Skin of body (tissue), 2 donors: ENCODE data around the gene BHLHE23. TPM values are rescaled to one million over a fixed set of nuclear protein-coding genes. Genes with fewer than 3 reads are reported as not detected.

Experiments used
- DNase-seq: peaks from one replicate; lab custom pipeline; 2025; lab: John Stamatoyannopoulos, UW
- total RNA-seq: library from RNA; depleted of rRNA; stranded (reverse); fragments of >200 nt; gene quantifications from one replicate; pipeline ENCODE4 v1.2.3, GENCODE V29; 2014

Gene BHLHE23
- total RNA-seq, 1 donor from 2014 or later, result not detected

- DNase-seq, result no peak
Measured at GRCh38 chr20:63009988-63010769, 3.4 kb upstream of the BHLHE23 start.

GRCh38 chr20:63009045-63009961, 2.5 kb upstream of the BHLHE23 start:
- peak; percentile 21 for DNase-seq

- DNase-seq, result no peak
Measured at GRCh38 chr20:63008541-63009044, 1.8 kb upstream of the BHLHE23 start.

GRCh38 chr20:63007646-63008488, 1.1 kb upstream of the BHLHE23 start:
- DNase-seq, result no peak

- no peak for DNase-seq
Measured at GRCh38 chr20:63007360-63007645, 539 bp upstream of the BHLHE23 start.

GRCh38 chr20:63005862-63006539, 763 bp downstream of the BHLHE23 start:
- no peak for DNase-seq

GRCh38 chr20:63005365-63005861, 1.4 kb downstream of the BHLHE23 start:
- DNase-seq, result no peak

- no peak for DNase-seq
Measured at GRCh38 chr20:63004607-63005364, 2.0 kb downstream of the BHLHE23 start.

GRCh38 chr20:63003546-63003945, 3.2 kb downstream of the BHLHE23 start:
- no peak for DNase-seq

- DNase-seq, result no peak
Measured at GRCh38 chr20:63002511-63002910, 4.3 kb downstream of the BHLHE23 start.

GRCh38 chr20:63000958-63001357, 5.8 kb downstream of the BHLHE23 start:
- no peak for DNase-seq

- DNase-seq, result no peak
Measured at GRCh38 chr20:63000036-63000435, 6.7 kb downstream of the BHLHE23 start.

- no peak for DNase-seq
Measured at GRCh38 chr20:62999580-62999979, 7.2 kb downstream of the BHLHE23 start.

GRCh38 chr20:62998449-62998848, 8.3 kb downstream of the BHLHE23 start:
- no peak for DNase-seq

GRCh38 chr20:62997417-62998035, 9.2 kb downstream of the BHLHE23 start:
- no peak for DNase-seq

- no peak for DNase-seq
Measured at GRCh38 chr20:62996596-62996982, 10.2 kb downstream of the BHLHE23 start.

- DNase-seq, result no peak
Measured at GRCh38 chr20:62995898-62996595, 10.7 kb downstream of the BHLHE23 start.

- DNase-seq, result no peak
Measured at GRCh38 chr20:62995481-62995880, 11.3 kb downstream of the BHLHE23 start.

- no peak for DNase-seq
Measured at GRCh38 chr20:62994869-62995281, 11.9 kb downstream of the BHLHE23 start.
